Vagina (tissue), 2 donors: ENCODE measurements around the gene MRGPRD. TPM values are rescaled to one million over a fixed set of nuclear protein-coding genes. Genes with fewer than 3 reads are reported as not detected.

ENCODE experiments used
- DNase-seq, 2 donors: peaks; one replicate each; pipeline ENCODE4 v3.0.0-alpha.2; 2017; ENCODE audit errors: extremely low spot score in 2 of 2
- H3K27ac ChIP-seq: fragments of 200-600 bp; sonication (generic); one replicate; pipeline ENCODE4 v1.5.1; 2019
- H3K27me3 ChIP-seq: fragments of 200-600 bp; sonication (generic); one replicate; pipeline ENCODE4 v1.5.1; 2019
- H3K36me3 ChIP-seq, 2 donors: fragments of 200-600 bp; sonication (generic); one replicate each; pipeline ENCODE4 v1.5.1; 2017 to 2019
- H3K4me1 ChIP-seq: fragments of 200-600 bp; sonication (generic); one replicate; pipeline ENCODE4 v1.5.1; 2019
- H3K4me3 ChIP-seq, 2 donors: fragments of 200-600 bp; sonication (generic); 1 replicate in 1 of 2; 2 replicates in 1 of 2; pipeline ENCODE4 v1.5.1; 2016 to 2019
- H3K9me3 ChIP-seq: fragments of 200-600 bp; sonication (generic); one replicate; pipeline ENCODE4 v1.5.1; 2019
- POLR2A ChIP-seq, 2 donors: fragments of 450-650 bp; IDR thresholded peaks; one replicate each; pipeline ENCODE4 v1.6.1; 2017; ENCODE audit warnings: antibody characterized with exemption in 2 of 2, mild to moderate bottlenecking in 2 of 2, moderate library complexity in 2 of 2
- POLR2AphosphoS5 ChIP-seq, 2 donors: sonication (generic); formaldehyde crosslinking; IDR thresholded peaks; one replicate each; pipeline ENCODE4 v1.9.0; 2017; ENCODE audit warnings: antibody characterized with exemption in 2 of 2, mild to moderate bottlenecking in 2 of 2, low read depth in 1 of 2; ENCODE audit not compliant: insufficient read depth in 1 of 2
- intact Hi-C: fragments of 100-400 bp; cut with DNase I; formaldehyde crosslinking; loops from one replicate; pipeline ENCODE4 v1.15.1; 2023
- total RNA-seq: library from RNA; depleted of rRNA; stranded (reverse); fragments of >200 nt; gene quantifications from one replicate; pipeline ENCODE4 v1.2.3, GENCODE V29; 2016
- TF ChIP-seq, protein P1 (sequence below), 3 experiments: fragments of 450-650 bp in 2 of 3; fragments of 200-600 bp in 1 of 3; sonication (generic) in 1 of 3; IDR thresholded peaks; one replicate each; pipeline ENCODE4 v1.5.1; 2017 to 2019; ENCODE audit warnings: antibody characterized with exemption in 3 of 3, mild to moderate bottlenecking in 2 of 3, moderate library complexity in 2 of 3

MRGPRD gene
- total RNA-seq, 1 donor from 2014 or later, result not detected

DNA sequence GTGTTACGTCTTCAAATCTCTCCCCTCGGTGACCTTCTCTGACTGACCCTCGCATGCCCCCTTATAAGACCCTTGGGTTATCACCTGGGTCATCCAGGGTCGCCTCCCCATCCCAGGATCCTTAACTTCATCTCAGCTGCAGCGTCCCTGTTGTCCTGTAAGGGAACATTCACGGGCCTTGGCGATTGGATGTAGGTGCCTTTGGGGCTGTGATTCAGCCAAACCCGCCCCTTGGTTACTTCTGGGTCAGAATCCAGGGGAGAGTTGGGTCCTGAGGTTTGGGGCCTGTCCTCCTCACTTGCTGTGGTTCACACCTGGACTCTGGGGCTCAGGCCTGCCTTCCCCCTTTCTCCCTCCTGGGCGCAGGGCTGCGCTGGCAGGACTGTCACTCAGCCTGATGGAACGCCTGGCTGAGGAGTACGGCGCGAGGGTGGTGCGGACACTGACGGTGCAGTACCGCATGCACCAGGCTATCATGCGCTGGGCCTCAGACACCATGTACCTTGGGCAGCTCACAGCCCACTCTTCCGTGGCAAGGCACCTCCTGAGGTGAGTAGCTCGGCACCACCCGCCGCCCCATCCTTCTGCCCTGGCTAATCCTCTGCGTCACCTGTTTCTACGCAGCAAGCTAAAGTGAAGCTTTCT, 47.7 kb downstream of the MRGPRD start:
- Histone ChIP-seq H3K27ac (no peak overlapping the region), H3K4me1 (no peaks in the 10 kb centered on the region), H3K36me3 (peaks cover 4 to 62% of the 10 kb centered on the region in 2 donors), H3K9me3 (no peaks in the 10 kb centered on the region), H3K4me3 (no peak overlapping the region), H3K27me3 (no peaks in the 10 kb centered on the region)
- DNase-seq, result no peak
- intact Hi-C loops, result no loop called here
- no peak for TF ChIP-seq POLR2AphosphoS5 (IDR thresholded peaks at IDR 0.05; ENCODE audit: insufficient read depth in 1 of 2, low read depth in 1 of 2)
- TF ChIP-seq POLR2A (IDR thresholded peaks at IDR 0.05), result no peak
- TF ChIP-seq, protein P1, sequence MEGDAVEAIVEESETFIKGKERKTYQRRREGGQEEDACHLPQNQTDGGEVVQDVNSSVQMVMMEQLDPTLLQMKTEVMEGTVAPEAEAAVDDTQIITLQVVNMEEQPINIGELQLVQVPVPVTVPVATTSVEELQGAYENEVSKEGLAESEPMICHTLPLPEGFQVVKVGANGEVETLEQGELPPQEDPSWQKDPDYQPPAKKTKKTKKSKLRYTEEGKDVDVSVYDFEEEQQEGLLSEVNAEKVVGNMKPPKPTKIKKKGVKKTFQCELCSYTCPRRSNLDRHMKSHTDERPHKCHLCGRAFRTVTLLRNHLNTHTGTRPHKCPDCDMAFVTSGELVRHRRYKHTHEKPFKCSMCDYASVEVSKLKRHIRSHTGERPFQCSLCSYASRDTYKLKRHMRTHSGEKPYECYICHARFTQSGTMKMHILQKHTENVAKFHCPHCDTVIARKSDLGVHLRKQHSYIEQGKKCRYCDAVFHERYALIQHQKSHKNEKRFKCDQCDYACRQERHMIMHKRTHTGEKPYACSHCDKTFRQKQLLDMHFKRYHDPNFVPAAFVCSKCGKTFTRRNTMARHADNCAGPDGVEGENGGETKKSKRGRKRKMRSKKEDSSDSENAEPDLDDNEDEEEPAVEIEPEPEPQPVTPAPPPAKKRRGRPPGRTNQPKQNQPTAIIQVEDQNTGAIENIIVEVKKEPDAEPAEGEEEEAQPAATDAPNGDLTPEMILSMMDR (IDR thresholded peaks at IDR 0.05), result no peak

DNA sequence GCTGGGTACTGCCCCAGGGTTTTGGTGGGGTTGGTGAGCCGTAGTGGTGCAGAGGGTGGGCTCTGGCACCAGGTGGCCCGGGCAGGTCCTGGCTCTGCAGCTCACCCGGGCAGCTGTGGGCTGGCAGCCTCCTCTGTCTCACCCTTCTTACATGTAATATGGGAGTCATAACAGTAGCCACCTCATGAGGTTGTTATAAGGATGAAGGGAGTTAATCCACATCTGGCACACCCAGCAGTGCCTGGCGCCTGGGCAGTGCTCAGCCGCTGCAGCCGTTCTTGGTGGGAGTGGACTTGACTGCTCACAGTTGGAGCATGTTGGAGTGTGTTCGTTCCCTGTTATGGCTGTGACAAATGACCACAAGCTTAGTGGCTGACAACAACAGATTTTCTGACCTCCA, 48.4 kb downstream of the MRGPRD start:
- DNase-seq, result no peak
- no peaks in the 10 kb centered on the region for H3K27me3 ChIP-seq
- no peak for TF ChIP-seq POLR2AphosphoS5 (IDR thresholded peaks at IDR 0.05; ENCODE audit: insufficient read depth in 1 of 2, low read depth in 1 of 2)
- H3K9me3 ChIP-seq, result no peaks in the 10 kb centered on the region
- H3K36me3 ChIP-seq, result peaks cover 4 to 60% of the 10 kb centered on the region in 2 donors
- H3K4me1 ChIP-seq, result no peaks in the 10 kb centered on the region
- no peak overlapping the region for H3K27ac ChIP-seq
- intact Hi-C loops, result no loop called here
- no peak overlapping the region for H3K4me3 ChIP-seq

DNA sequence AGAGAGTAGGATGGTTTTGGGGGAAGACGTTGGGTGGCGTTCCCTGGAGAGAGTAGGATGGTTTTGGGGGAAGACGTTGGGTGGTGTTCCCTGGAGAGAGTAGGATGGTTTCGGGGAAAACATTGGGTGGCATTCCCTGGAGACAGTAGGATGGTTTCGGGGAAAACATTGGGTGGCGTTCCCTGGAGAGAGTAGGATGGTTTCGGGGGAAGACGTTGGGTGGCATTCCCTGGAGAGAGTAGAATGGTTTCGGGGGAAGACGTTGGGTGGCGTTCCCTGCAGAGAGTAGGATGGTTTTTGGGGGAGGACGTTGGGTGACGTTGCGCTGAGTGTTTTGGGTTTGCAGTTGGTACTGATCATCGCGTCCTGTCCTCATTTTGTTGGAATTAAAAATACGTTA, 48.9 kb downstream of the MRGPRD start:
- TF ChIP-seq, protein P1 (IDR thresholded peaks at IDR 0.05), result no peak
- TF ChIP-seq POLR2AphosphoS5 (IDR thresholded peaks at IDR 0.05; ENCODE audit: insufficient read depth in 1 of 2, low read depth in 1 of 2) (no peak), POLR2A (IDR thresholded peaks at IDR 0.05) (no peak)
- Histone ChIP-seq H3K27ac (no peak overlapping the region), H3K27me3 (no peaks in the 10 kb centered on the region), H3K9me3 (no peaks in the 10 kb centered on the region), H3K4me3 (no peak overlapping the region), H3K36me3 (peaks cover 4 to 60% of the 10 kb centered on the region in 2 donors), H3K4me1 (no peaks in the 10 kb centered on the region)
- intact Hi-C loops, result no loop called here
- no peak for DNase-seq

DNA sequence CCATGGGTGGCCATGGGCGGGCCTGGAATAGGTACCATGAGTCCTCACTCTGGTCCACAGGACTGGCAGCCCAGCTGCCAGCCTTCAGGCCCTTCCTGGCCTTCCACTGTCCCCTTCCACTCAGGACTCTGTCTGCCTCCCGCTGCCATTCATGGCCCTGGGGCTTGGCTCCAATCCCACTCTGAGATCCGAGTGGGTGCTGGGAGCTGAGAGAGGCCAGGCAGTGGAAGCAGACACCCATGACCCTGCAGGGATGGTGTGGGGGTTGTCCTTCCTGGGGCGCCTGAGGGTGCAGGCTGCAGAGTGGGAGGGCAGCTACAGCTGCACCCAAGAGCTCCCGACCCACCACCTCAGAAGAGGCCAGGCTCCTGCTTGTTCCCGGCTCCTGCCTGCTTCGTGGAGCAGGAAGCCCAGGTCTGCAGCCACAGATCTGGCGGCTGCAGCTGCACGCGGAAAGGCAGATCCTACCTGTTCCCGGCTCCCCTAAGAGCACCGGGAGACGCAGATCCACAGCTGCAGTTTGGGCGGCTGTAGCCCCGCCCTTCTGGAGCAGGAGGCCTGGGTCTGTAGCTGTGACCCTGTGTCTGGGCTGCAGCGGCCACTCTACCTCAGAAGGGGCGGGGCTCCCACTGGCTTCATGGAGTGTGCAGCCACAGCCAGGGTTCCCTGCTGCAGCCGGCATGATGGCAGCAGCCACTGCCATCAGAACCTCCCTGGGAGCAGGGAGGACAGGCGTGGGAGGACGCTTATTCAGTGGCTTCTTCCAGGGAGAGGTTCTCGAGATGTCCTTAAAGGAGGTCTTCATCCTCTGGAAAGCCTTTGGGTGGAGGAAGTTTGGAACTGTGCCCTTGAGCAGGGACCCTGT, 49.6 kb downstream of the MRGPRD start:
- H3K4me1 ChIP-seq, result no peaks in the 10 kb centered on the region
- peaks cover 0 to 60% of the 10 kb centered on the region in 2 donors for H3K36me3 ChIP-seq
- TF ChIP-seq, protein P1 (IDR thresholded peaks at IDR 0.05), result no peak
- TF ChIP-seq POLR2AphosphoS5 (IDR thresholded peaks at IDR 0.05; ENCODE audit: insufficient read depth in 1 of 2, low read depth in 1 of 2) (no peak), POLR2A (IDR thresholded peaks at IDR 0.05) (no peak)
- H3K27ac ChIP-seq, result no peak overlapping the region
- intact Hi-C loops, result no loop called here
- no peaks in the 10 kb centered on the region for H3K27me3 ChIP-seq
- no peak for DNase-seq
- no peak overlapping the region for H3K4me3 ChIP-seq
- H3K9me3 ChIP-seq, result no peaks in the 10 kb centered on the region

Other genes with a start within 250 kb of the MRGPRD start
- 8.3 TPM for gene TESMIN, start 229.5 kb downstream of the MRGPRD start, total RNA-seq
- gene CPT1A, start 139.1 kb downstream of the MRGPRD start, total RNA-seq, result 80.8 TPM
- gene MRPL21, start 77.2 kb downstream of the MRGPRD start, total RNA-seq, result 68.5 TPM
- 8.3 TPM for gene IGHMBP2, start 77.1 kb downstream of the MRGPRD start, total RNA-seq
- gene MRGPRF, start 32.3 kb upstream of the MRGPRD start, total RNA-seq, result 84.5 TPM
- gene TPCN2, start 67.9 kb upstream of the MRGPRD start, total RNA-seq, result 21.1 TPM
- gene SMIM38, start 174.9 kb upstream of the MRGPRD start, total RNA-seq, result 0.74 TPM